Measurements from ENCODE around the gene SRPX2. TPM values are rescaled to one million over a fixed set of nuclear protein-coding genes. Genes with fewer than 3 reads are reported as not detected.

SRPX2 gene
- total and polyA plus RNA-seq, 2 of the 13 experiments (the other 11 are each of a cell fraction or from before 2014, with no cell fraction given), result 1.5 to 6.7 TPM

DNA sequence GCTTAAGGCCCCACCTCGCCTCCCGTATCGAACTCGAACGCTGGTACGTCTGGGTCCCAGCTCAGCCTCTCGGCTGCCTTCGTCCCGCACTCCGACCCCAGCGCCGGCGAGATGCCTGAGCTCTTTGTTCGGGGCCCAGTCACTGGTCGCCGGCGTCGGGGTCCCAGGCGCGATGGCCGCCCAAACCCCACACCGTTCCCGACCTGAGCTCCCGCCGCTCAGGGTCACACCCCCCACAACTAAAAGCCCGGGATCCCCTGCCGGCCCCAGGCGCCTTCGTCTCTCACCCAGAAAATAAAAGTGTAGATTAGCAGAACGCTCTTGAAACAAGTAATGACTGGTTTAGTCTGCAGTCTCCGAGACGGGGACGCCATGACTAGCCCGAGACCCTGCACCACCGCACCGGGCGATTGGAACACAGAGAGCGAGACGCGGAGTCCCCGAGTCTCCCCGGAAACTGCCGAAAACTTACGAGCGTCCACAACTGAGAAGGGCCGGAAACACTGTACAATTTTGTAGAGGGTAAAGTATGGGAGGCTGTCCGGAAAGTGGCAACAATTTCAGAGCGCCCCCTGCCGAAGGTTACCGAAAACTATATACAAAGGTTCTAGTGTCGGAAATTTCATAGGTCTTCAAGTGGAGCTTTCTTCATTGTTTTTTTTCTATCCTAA is 7.5 kb upstream of the SRPX2 start, which contains the start of gene TSPAN6 (continued):
- no peak for TF ChIP-seq ZNF552 (CRISPR knock-in tag; IDR thresholded peaks at IDR 0.05; ENCODE audit: borderline replicate concordance)
- no peak for TF ChIP-seq SP4 (CRISPR knock-in tag; IDR thresholded peaks at IDR 0.05)
- TF ChIP-seq, protein P1, sequence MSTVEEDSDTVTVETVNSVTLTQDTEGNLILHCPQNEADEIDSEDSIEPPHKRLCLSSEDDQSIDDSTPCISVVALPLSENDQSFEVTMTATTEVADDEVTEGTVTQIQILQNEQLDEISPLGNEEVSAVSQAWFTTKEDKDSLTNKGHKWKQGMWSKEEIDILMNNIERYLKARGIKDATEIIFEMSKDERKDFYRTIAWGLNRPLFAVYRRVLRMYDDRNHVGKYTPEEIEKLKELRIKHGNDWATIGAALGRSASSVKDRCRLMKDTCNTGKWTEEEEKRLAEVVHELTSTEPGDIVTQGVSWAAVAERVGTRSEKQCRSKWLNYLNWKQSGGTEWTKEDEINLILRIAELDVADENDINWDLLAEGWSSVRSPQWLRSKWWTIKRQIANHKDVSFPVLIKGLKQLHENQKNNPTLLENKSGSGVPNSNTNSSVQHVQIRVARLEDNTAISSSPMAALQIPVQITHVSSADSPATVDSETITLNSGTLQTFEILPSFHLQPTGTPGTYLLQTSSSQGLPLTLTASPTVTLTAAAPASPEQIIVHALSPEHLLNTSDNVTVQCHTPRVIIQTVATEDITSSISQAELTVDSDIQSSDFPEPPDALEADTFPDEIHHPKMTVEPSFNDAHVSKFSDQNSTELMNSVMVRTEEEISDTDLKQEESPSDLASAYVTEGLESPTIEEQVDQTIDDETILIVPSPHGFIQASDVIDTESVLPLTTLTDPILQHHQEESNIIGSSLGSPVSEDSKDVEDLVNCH (CRISPR knock-in tag; IDR thresholded peaks at IDR 0.05), result no peak
- TF ChIP-seq RBAK (CRISPR knock-in tag; IDR thresholded peaks at IDR 0.05), result no peak
- TF ChIP-seq TCF7 (IDR thresholded peaks at IDR 0.05; ENCODE audit: low read depth), result no peak
- no peak for TF ChIP-seq SNRNP70 (IDR thresholded peaks at IDR 0.05; ENCODE audit: low read depth, low read length)
- TF ChIP-seq HDAC2 (CRISPR knock-in tag; IDR thresholded peaks at IDR 0.05), result no peak
- TF ChIP-seq GATAD2A (CRISPR knock-in tag; IDR thresholded peaks at IDR 0.05), result no peak
- TF ChIP-seq, protein P2, sequence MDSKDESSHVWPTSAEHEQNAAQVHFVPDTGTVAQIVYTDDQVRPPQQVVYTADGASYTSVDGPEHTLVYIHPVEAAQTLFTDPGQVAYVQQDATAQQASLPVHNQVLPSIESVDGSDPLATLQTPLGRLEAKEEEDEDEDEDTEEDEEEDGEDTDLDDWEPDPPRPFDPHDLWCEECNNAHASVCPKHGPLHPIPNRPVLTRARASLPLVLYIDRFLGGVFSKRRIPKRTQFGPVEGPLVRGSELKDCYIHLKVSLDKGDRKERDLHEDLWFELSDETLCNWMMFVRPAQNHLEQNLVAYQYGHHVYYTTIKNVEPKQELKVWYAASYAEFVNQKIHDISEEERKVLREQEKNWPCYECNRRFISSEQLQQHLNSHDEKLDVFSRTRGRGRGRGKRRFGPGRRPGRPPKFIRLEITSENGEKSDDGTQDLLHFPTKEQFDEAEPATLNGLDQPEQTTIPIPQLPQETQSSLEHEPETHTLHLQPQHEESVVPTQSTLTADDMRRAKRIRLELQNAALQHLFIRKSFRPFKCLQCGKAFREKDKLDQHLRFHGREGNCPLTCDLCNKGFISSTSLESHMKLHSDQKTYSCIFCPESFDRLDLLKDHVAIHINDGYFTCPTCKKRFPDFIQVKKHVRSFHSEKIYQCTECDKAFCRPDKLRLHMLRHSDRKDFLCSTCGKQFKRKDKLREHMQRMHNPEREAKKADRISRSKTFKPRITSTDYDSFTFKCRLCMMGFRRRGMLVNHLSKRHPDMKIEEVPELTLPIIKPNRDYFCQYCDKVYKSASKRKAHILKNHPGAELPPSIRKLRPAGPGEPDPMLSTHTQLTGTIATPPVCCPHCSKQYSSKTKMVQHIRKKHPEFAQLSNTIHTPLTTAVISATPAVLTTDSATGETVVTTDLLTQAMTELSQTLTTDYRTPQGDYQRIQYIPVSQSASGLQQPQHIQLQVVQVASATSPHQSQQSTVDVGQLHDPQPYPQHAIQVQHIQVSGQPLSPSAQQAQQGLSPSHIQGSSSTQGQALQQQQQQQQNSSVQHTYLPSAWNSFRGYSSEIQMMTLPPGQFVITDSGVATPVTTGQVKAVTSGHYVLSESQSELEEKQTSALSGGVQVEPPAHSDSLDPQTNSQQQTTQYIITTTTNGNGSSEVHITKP (CRISPR knock-in tag; IDR thresholded peaks at IDR 0.05; ENCODE audit: low read depth), result no peak
- no peak for TF ChIP-seq PHF5A (CRISPR knock-in tag; IDR thresholded peaks at IDR 0.05; ENCODE audit: low read depth, unreplicated experiment)
- no peak for TF ChIP-seq ZNF605 (CRISPR knock-in tag; IDR thresholded peaks at IDR 0.05)
- TF ChIP-seq ZBTB7A (CRISPR knock-in tag; IDR thresholded peaks at IDR 0.05), result no peak
- no peak for TF ChIP-seq SMARCC2 (IDR thresholded peaks at IDR 0.05)
- TF ChIP-seq MXD4 (CRISPR knock-in tag; IDR thresholded peaks at IDR 0.05), result no peak
- no peak for TF ChIP-seq ZNF781 (CRISPR knock-in tag; IDR thresholded peaks at IDR 0.05; ENCODE audit: borderline replicate concordance, not compliant biosample characterization)
- no peak for TF ChIP-seq ZNF496 (CRISPR knock-in tag; IDR thresholded peaks at IDR 0.05; ENCODE audit: insufficient replicate concordance)
- no peak for TF ChIP-seq MAFF (IDR thresholded peaks at IDR 0.05; ENCODE audit: low read depth, low read length)
- TF ChIP-seq, protein P3, sequence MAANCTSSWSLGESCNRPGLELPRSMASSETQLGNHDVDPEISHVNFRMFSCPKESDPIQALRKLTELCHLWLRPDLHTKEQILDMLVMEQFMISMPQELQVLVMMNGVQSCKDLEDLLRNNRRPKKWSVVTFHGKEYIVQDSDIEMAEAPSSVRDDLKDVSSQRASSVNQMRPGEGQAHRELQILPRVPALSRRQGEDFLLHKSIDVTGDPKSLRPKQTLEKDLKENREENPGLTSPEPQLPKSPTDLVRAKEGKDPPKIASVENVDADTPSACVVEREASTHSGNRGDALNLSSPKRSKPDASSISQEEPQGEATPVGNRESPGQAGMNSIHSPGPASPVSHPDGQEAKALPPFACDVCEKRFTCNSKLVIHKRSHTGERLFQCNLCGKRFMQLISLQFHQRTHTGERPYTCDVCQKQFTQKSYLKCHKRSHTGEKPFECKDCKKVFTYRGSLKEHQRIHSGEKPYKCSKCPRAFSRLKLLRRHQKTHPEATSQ (CRISPR knock-in tag; IDR thresholded peaks at IDR 0.05; ENCODE audit: borderline replicate concordance), result no peak
- TF ChIP-seq ZNF143 (CRISPR knock-in tag; IDR thresholded peaks at IDR 0.05), result no peak
- TF ChIP-seq, protein P4, sequence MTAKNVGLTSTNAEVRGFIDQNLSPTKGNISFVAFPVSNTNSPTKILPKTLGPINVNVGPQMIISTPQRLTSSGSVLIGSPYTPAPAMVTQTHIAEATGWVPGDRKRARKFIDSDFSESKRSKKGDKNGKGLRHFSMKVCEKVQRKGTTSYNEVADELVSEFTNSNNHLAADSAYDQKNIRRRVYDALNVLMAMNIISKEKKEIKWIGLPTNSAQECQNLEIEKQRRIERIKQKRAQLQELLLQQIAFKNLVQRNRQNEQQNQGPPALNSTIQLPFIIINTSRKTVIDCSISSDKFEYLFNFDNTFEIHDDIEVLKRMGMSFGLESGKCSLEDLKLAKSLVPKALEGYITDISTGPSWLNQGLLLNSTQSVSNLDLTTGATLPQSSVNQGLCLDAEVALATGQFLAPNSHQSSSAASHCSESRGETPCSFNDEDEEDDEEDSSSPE (CRISPR knock-in tag; IDR thresholded peaks at IDR 0.05), result no peak
- TF ChIP-seq, protein P5, sequence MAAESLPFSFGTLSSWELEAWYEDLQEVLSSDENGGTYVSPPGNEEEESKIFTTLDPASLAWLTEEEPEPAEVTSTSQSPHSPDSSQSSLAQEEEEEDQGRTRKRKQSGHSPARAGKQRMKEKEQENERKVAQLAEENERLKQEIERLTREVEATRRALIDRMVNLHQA (CRISPR knock-in tag; IDR thresholded peaks at IDR 0.05), result no peak
